Fibroblast of skin of scalp (primary cell): ENCODE measurements around the gene SOS2. TPM values are rescaled to one million over a fixed set of nuclear protein-coding genes. Genes with fewer than 3 reads are reported as not detected.

Source experiments
- DNase-seq: peaks from one replicate; pipeline ENCODE4 v3.0.0-alpha.2; 2013
- polyA plus RNA-seq, 2 experiments: library from polyadenylated mRNA; unstranded; fragments of 120-200 nt; gene quantifications; one replicate each; pipeline ENCODE4 v1.2.1, GENCODE V29; 2013; ENCODE audit not compliant: insufficient read length in 2 of 2

Gene SOS2
- polyA plus RNA-seq (2013, experiment 1 of 2; ENCODE audit: insufficient read length) = 16.0 TPM
- 17.6 TPM for polyA plus RNA-seq (2013, experiment 2 of 2; ENCODE audit: insufficient read length)

DNA sequence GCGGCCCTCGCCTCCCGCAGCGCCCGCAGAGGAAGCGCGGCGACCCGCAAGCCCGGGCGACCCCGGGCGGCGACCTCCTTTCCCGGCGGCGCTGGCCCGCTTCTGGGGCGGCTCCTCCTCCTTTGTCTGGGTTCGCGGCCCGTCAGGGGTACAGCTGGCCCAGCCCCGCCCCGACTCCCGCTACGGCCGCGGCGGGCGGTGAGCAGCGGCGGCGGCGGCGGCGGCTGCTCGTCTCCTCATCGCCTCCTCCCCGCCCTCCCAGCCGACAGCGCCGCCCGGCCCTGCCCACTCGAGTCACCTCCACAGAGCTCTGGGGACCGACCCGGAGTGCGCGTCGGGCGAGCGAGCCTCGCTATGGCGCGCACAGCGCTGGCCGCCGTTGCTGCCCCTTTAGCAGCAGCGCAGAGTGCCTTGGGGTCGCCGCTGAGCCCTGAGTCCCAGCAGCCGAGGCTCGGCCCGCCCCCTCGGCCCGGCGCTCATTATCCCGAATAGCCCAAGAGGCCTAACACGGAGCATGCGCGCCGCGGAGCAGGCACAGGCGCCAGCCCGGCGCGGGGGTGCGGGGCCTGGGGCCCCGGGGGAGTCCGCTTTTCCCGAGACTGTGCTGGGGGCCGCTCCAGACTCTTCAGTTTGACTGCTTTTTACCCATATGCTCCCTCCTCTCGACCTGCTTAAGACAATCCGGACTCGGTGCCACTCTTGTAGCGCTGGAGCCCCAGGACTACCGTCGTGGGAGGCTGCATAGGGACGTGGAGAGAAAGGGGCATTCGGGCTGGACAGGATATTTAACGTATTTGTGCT, at the start of gene SOS2:
Gene SOS2 (minus strand): TSS at position 104 of the 801 bp plus-strand sequence. CDS start 295 bp downstream, outside the sequence.
- peak; percentile 89 for DNase-seq

DNA sequence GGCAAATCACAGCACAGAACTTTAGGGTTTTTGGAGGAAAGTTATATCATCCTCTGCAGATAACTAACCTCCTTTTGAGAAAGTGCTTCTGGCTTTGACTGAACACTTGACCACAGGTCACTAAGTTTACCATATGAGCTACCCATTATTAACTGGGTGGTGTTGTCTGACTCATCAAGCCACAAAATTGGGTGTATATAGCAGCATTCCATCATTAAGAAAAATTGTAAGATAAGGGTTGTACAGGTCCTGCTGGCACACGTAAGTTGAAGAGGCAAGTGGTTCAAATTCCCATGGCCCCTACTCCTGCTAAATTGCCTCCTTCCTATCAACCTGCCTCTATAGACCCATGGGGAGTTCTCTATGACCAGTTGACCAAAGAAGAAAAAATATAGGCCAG, 41.1 kb upstream of the SOS2 start:
- DNase-seq = no peak

- no peak for DNase-seq
Measured at GRCh38 chr14:50270932-50271331, 39.6 kb upstream of the SOS2 start.

- DNase-seq = no peak
Measured at GRCh38 chr14:50265029-50265428, 33.7 kb upstream of the SOS2 start.

- DNase-seq = no peak
Measured at GRCh38 chr14:50263321-50263720, 31.9 kb upstream of the SOS2 start.

DNA sequence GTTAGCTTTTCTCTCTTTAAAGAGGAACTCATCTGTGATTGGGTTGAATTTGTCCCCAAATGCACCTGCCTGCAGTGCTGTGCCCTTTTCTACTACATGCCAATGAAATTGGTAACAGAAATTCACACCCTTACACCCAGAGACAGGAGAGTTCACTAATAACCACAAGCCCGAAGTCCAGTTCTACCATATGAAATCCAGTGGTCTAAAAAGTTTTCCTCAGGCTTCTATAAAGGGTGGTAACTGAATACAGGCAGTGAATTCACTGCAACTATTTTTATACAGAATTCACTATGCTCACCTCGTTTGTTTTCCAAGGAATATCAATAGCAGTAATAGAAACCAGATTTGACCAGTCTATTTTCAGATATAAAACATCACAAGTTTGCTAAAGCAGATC, 31.5 kb upstream of the SOS2 start:
- DNase-seq = no peak

- peak; percentile 60 for DNase-seq
Measured at GRCh38 chr14:50260511-50260910, 29.1 kb upstream of the SOS2 start.

DNA sequence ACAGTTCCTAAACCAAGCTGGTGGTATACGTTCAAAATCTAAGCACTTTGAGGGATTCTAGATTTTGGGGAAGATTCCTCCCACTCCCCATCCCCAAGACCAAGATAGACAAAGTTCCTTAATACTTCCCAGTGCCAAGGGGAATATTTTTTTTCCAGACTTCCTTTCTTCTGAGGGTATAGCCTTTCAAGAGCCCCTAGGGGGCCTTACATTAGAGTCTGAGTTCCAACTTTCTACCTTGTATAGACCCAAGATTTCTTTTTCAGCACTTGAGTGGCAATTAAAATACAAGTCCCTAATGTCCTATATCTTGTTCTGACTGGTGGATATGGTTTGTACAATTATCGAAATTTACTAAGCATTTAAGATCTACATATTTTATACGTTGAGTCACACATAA, 28.7 kb upstream of the SOS2 start:
- no peak for DNase-seq

DNA sequence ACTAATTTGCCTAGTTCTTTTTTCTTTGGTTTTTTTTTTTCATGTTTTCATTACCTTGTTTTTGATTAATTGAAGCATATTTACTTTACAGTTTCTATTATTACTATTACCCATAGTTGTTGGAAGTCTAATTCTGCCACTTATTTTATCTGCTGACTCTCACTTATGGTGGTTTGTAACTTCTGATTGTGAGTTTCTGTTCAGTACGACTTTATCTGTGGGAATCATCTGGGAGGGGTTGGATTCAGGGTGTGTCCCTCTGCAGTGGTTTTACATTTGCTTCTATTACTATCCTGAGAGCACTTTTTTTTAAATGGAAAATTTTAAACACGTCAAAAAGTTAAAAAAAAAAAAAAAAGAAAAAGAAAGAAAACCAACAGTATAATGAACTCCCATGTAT, 26.4 kb upstream of the SOS2 start:
- DNase-seq = no peak

DNA sequence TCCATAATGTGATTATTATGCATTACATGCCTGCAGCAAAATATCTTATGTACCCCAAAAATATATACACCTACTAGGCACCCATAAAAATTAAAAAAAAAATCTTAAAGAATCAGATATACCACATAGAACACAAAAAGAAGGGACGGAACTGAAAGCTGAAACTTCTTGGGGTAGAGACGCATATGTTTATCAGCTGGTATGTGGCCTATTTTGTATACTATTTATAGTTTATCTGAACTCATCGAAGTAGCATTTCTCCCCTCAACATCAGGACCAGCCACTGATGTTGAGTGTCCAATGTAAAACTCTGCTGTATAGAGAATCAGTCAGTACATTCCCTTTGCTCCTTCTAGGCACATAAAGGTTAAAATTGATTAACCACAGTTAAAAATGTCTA, 22.9 kb upstream of the SOS2 start:
- DNase-seq = no peak

GRCh38 chr14:50249136-50249775, 17.9 kb upstream of the SOS2 start:
- DNase-seq = no peak

- DNase-seq = no peak
Measured at GRCh38 chr14:50247245-50247644, 15.9 kb upstream of the SOS2 start.

GRCh38 chr14:50242566-50243310, 11.4 kb upstream of the SOS2 start:
- no peak for DNase-seq

GRCh38 chr14:50242096-50242495, 10.7 kb upstream of the SOS2 start:
- DNase-seq = no peak

- DNase-seq = no peak
Measured at GRCh38 chr14:50237427-50237826, 6.0 kb upstream of the SOS2 start.

- DNase-seq = no peak
Measured at GRCh38 chr14:50233951-50234250, 2.5 kb upstream of the SOS2 start.

DNA sequence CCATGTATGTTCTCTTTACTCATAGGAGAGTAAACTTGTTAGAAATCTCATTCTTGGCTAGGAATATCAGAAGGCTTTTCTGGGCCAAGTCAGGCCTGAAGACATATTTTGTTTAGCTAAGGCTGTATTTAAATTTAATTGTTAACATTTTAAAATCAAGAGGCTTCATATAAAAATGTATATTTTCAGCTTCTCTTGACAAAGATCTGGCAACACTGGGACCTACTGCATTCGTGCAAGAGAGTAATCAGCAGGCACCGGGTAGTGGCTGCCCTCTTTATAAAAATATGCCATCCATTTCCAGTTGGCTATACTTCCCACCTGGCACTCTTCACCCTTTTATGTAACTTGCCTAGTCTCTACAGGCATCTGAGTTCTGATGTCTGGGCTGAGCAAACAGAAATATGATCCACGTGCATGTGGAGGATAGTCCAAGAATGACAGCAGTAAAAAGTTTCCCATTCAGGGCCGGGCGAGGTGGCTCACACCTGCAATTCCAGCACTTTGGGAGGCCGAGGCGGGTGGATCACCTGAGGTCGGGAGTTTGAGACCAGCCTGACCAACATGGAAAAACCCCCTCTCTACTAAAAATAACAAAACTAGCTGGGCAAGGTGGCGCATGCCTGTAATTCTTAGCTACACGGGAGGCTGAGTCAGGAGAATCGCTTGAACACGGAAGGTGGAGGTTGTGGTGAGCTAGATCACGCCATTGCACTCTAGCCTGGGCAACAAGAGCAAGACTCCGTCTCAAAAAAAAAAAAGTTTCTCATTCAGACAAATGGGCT, 2.0 kb upstream of the SOS2 start:
- no peak for DNase-seq

GRCh38 chr14:50232276-50232642, 881 bp upstream of the SOS2 start:
- no peak for DNase-seq

DNA sequence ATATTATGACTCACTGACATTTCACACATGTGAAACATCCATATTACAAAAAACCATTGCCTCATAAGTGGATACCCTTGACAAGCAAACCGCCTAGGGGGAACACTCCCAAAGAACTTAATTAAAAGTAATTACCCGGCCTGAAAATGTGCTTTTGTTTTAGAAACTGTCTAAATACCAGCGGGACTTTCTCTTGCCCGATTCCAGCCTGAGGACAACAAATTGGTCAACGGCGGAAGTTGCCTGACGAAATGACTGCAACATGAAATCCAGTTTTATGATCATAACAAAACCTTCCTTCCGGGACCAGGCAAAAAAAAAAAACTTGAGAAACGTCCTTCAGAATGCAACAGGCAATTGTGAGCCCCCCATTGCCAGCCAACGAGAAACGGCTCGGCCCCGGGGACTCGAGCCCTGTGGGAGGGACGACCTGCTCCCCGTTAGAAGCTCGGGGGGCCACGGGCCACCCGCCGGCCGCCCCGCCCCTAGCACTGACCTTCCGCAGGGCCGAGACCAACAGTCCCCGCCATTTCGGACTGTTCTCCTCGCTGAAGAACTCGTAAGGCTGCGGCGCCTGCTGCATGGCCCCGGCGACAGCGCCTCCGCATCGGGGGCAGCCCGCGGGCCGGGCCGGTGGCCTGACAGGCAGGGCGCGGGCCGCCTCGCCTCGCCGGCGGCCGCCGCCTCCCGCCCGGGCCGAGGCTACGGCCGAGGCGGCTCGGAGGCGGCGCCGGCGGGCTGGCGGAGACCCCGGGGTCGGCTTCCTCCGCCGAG, 490 bp downstream of the SOS2 start:
- DNase-seq = peak; percentile 57

DNA sequence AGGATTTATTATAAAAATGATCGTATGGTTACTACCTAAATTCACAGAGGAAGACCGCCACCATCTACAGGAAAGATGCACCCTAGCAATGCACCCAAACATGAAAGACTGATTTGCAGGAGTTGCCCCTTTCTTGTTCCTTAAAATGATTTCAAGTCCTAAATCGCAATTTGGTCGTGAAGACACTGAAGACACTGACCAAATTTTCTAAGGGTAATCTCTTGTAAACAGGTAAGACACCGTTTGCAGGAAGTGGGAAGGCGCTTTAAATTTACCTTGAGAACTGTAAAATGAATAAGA, 1.0 kb downstream of the SOS2 start:
- no peak for DNase-seq

- DNase-seq = no peak
Measured at GRCh38 chr14:50229681-50230080, 1.7 kb downstream of the SOS2 start.

GRCh38 chr14:50228313-50228712, 3.1 kb downstream of the SOS2 start:
- no peak for DNase-seq
